OCI-LY7 (cell line): ENCODE data around the gene COL2A1.

Experiments used
- EZH2phosphoT487 ChIP-seq: fragments of 200-600 bp; sonication (generic); IDR thresholded peaks from 2 replicates; pipeline ENCODE4 v1.6.1; 2018; ENCODE audit warnings: low read depth, borderline replicate concordance, mild to moderate bottlenecking, mixed run types, antibody characterized with exemption, low read length, moderate library complexity, mixed read lengths
- TF ChIP-seq, protein P1 (sequence below): fragments of 200-600 bp; sonication (generic); conservative IDR thresholded peaks from 2 replicates; pipeline ENCODE4 v1.5.1; 2014; ENCODE audit warnings: mild to moderate bottlenecking, antibody characterized with exemption, low read length, moderate library complexity, mixed read lengths

- TF ChIP-seq, protein P1, sequence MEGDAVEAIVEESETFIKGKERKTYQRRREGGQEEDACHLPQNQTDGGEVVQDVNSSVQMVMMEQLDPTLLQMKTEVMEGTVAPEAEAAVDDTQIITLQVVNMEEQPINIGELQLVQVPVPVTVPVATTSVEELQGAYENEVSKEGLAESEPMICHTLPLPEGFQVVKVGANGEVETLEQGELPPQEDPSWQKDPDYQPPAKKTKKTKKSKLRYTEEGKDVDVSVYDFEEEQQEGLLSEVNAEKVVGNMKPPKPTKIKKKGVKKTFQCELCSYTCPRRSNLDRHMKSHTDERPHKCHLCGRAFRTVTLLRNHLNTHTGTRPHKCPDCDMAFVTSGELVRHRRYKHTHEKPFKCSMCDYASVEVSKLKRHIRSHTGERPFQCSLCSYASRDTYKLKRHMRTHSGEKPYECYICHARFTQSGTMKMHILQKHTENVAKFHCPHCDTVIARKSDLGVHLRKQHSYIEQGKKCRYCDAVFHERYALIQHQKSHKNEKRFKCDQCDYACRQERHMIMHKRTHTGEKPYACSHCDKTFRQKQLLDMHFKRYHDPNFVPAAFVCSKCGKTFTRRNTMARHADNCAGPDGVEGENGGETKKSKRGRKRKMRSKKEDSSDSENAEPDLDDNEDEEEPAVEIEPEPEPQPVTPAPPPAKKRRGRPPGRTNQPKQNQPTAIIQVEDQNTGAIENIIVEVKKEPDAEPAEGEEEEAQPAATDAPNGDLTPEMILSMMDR = no peak
- no peak for TF ChIP-seq EZH2phosphoT487
Observed at GRCh38 chr12:48028541-48029431, 24.5 kb upstream of the COL2A1 start.
